A549 treated with DMSO at 1 μM for 4 hours (cell line): ENCODE measurements around the gene EIF3D. TPM values are rescaled to one million over a fixed set of nuclear protein-coding genes. Genes with fewer than 3 reads are reported as not detected.

Experiments used
- total RNA-seq: library from RNA; stranded (reverse); fragments of 200-300 nt; extraction: Qiagen RNA extraction; gene quantifications from 5 replicates; pipeline ENCODE4 v1.2.3, GENCODE V29; 2022; ENCODE audit warnings: low read depth

Gene EIF3D
- total RNA-seq = 160 to 201 TPM (median 166 TPM) in 5 replicates

GRCh38 chr22:36528795-36529751 lies at the start of gene EIF3D:
Gene EIF3D (minus strand): TSS chr22:36529166. CDS start chr22:36526121, 3,045 bp downstream.

GRCh38 chr22:36506637-36507517 lies 22.1 kb downstream of the EIF3D start, which contains the start of gene FOXRED2:
Gene FOXRED2 (minus strand): TSS chr22:36507040. CDS start chr22:36506422, 618 bp downstream.

GRCh38 chr22:36481393-36482168 lies 47.4 kb downstream of the EIF3D start, which contains the start of gene TXN2:
Gene TXN2 (minus strand): TSS chr22:36481640. CDS start chr22:36480837, 803 bp downstream.

Other genes starting within 250 kb of the EIF3D start
- 193 to 218 TPM (median 197 TPM) in 5 replicates for gene MYH9, start 141.2 kb downstream of the EIF3D start, total RNA-seq
- gene TXN2, start 47.5 kb downstream of the EIF3D start, total RNA-seq = 63.3 to 77.3 TPM (median 69.0 TPM) in 5 replicates
- gene FOXRED2, start 22.1 kb downstream of the EIF3D start, total RNA-seq = 14.3 to 17.3 TPM (median 16.6 TPM) in 5 replicates
- gene CACNG2, start 174.6 kb upstream of the EIF3D start, total RNA-seq = not detected in 5 replicates
- gene IFT27, start 247.0 kb upstream of the EIF3D start, total RNA-seq = 18.8 to 26.5 TPM (median 21.9 TPM) in 5 replicates